Nephron (organoid): ENCODE measurements around the gene CLEC11A.
"Not testable (repeated sequence)": the region's sequence is repeated elsewhere in the genome, so short reads cannot be mapped to it uniquely, and the experiment has no call there.

Experiments used
- H3K27ac Mint-ChIP-seq, 3 experiments: 2 replicates each; pipeline ENCODE4 v1.8.0; 2020; ENCODE audit warnings: mixed read lengths in 3 of 3, mild to moderate bottlenecking in 2 of 3, moderate library complexity in 1 of 3
- H3K27me3 Mint-ChIP-seq: 2 replicates; pipeline ENCODE4 v1.8.0; 2021; ENCODE audit warnings: low read depth, mild to moderate bottlenecking, moderate library complexity, mixed read lengths
- H3K36me3 Mint-ChIP-seq: 2 replicates; pipeline ENCODE4 v1.8.0; 2020; ENCODE audit warnings: low read depth, mixed read lengths
- H3K4me1 Mint-ChIP-seq: 2 replicates; pipeline ENCODE4 v1.8.0; 2020; ENCODE audit warnings: mixed read lengths
- H3K4me3 Mint-ChIP-seq, 3 experiments: 2 replicates each; pipeline ENCODE4 v1.8.0; 2020; ENCODE audit warnings: mild to moderate bottlenecking in 3 of 3, mixed read lengths in 3 of 3, moderate library complexity in 2 of 3
- H3K9me3 Mint-ChIP-seq: 2 replicates; pipeline ENCODE4 v1.8.0; 2020; ENCODE audit warnings: mixed read lengths
- TF ChIP-seq, protein P1 (sequence below), 3 experiments: fragments of 200-600 bp; sonication (generic); IDR thresholded peaks; one replicate each; pipeline ENCODE4 v1.5.0; 2021; ENCODE audit warnings: antibody characterized with exemption in 3 of 3; ENCODE audit not compliant: unreplicated experiment in 3 of 3

The CLEC11A gene

DNA sequence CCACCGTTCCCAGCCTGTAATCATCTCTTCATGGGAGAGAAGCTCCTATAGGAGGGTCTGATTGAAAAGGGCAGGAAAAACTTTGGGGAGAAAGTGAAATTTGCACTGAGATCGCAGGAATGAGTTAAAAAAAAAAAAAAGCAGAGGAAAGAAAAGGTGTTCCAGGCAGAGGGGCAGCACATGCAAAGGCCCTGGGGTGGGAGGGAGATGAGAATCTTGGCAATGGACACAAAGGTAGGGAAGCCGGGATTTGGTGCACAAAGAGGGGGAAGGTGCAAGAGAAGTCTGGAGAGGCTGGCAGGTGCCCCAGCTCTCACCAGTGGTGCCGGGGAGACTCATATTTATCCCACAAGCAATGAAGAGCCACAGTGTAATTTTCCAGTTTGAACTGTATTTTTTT, 30.7 kb downstream of the CLEC11A start:
- Mint-ChIP-seq H3K4me3 (no peak overlapping the region), H3K27ac (no peak overlapping the region), H3K36me3 (no peaks in the 10 kb centered on the region), H3K9me3 (no peaks in the 10 kb centered on the region), H3K27me3 (peaks cover 33% of the 10 kb centered on the region), H3K4me1 (no peaks in the 10 kb centered on the region)
- TF ChIP-seq, protein P1, sequence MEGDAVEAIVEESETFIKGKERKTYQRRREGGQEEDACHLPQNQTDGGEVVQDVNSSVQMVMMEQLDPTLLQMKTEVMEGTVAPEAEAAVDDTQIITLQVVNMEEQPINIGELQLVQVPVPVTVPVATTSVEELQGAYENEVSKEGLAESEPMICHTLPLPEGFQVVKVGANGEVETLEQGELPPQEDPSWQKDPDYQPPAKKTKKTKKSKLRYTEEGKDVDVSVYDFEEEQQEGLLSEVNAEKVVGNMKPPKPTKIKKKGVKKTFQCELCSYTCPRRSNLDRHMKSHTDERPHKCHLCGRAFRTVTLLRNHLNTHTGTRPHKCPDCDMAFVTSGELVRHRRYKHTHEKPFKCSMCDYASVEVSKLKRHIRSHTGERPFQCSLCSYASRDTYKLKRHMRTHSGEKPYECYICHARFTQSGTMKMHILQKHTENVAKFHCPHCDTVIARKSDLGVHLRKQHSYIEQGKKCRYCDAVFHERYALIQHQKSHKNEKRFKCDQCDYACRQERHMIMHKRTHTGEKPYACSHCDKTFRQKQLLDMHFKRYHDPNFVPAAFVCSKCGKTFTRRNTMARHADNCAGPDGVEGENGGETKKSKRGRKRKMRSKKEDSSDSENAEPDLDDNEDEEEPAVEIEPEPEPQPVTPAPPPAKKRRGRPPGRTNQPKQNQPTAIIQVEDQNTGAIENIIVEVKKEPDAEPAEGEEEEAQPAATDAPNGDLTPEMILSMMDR (IDR thresholded peaks at IDR 0.05; ENCODE audit: unreplicated experiment in 3 of 3): no peak

DNA sequence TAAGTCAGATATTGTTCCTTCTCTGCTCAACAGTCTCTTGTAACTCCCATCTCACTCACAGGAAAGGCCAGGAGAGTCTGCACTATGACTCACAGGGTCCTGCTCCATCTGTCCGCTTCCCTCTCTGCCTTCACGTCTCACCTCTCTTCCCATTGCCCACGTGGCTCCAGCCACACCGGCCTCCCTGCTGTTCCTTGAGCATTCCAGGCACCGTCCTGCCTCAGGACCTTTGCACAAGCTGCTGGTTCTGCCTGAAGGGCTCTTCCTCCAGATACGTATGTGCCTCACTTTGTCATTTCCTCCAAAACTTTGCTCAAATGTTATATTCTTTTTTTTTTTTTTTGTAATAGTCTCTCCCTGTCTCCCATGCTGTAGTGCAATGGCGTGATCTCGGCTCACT, 33.1 kb downstream of the CLEC11A start:
- not testable (repeated sequence) for H3K4me3 Mint-ChIP-seq, H3K4me1 Mint-ChIP-seq, H3K36me3 Mint-ChIP-seq, H3K27ac Mint-ChIP-seq, H3K9me3 Mint-ChIP-seq
- H3K27me3 Mint-ChIP-seq: peaks cover 40% of the 10 kb centered on the region

DNA sequence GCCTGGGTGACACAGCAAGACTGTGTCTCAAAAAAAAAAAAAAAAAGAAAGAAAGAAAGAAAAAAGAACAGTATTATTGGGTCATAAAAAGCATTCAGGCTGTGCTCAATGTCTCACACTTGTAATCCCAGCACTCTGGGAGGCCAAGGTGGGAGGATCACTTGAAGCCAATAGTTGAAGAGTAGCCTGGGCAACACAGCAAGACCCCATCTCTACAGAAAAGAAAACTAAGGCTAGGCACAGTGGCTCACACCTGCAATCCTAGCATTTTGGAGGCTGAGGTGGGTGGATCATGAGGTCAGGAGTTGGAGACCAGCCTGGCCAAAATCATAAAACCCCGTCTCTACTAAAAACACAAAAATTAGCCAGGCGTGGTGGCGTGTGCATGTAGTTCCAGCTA, 34.5 kb downstream of the CLEC11A start:
- H3K36me3 Mint-ChIP-seq, H3K9me3 Mint-ChIP-seq, H3K4me1 Mint-ChIP-seq, H3K27ac Mint-ChIP-seq, H3K4me3 Mint-ChIP-seq: not testable (repeated sequence)
- H3K27me3 Mint-ChIP-seq: peaks cover 40% of the 10 kb centered on the region

DNA sequence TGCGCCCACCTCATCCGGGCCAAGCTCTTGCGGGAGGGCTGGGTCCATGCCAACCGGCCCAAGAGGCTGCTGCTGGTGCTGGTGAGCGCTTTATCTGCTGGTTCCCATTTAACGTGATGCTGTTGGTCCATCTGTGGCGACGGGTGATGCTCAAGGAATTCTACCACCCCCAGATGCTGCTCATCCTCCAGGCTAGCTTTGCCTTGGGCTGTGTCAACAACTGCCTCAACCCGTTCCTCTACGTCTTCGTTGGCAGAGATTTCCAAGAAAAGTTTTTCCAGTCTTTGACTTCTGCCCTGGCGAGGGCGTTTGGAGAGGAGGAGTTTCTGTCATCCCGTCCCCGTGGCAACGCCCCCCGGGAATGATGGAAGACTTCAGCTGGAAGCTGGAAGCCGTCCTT, 35.9 kb downstream of the CLEC11A start:
- peaks cover 30% of the 10 kb centered on the region for H3K27me3 Mint-ChIP-seq
- not testable (repeated sequence) for H3K36me3 Mint-ChIP-seq, H3K9me3 Mint-ChIP-seq, H3K27ac Mint-ChIP-seq, H3K4me3 Mint-ChIP-seq, H3K4me1 Mint-ChIP-seq

DNA sequence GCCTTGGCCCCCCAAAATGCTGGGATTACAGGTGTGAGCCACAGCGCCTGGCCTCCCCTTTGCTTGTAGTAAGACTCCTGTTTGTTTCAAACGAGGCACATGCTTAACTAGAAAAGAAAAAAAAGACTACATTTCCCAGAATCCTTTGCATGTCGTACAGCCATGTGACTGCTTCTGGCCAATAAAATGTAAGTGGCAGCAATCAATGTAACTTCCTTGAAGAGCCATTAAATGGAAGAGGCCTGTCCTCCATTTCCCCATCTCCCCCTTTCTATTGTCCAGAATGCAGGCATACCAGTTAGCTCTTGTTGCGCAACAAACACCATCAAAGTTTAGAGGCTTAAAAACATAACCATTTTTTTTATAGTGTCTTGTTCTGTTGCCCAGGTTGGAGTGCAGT, 36.7 kb downstream of the CLEC11A start:
- H3K27me3 Mint-ChIP-seq: peaks cover 29% of the 10 kb centered on the region

DNA sequence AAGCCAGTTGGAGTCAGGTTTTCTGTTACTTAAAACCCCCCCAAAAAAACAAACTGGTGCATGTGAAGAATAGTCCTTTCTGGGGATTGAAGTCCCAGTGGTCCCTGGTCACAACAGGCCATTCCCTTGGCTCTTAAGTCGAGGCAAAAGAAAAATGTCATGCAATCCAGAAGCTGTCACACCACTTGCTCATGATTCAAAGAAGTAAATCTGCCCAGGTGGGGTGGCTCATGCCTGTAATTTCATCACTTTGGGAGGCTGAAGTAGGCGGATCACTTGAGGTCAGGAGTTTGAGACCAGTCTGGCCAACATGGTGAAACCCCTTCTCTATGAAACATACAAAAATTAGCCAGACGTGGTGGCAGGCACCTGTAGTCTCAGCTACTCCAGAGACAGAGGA, 38.3 kb downstream of the CLEC11A start:
- H3K4me3 Mint-ChIP-seq, H3K27ac Mint-ChIP-seq, H3K36me3 Mint-ChIP-seq, H3K4me1 Mint-ChIP-seq, H3K9me3 Mint-ChIP-seq: not testable (repeated sequence)
- H3K27me3 Mint-ChIP-seq: peaks cover 21% of the 10 kb centered on the region

More for the DNA sequence above, 36.7 kb downstream of the CLEC11A start:
- no peaks in the 10 kb centered on the region for H3K36me3 Mint-ChIP-seq
- H3K4me3 Mint-ChIP-seq: no peak overlapping the region
- no peaks in the 10 kb centered on the region for H3K9me3 Mint-ChIP-seq
- no peaks in the 10 kb centered on the region for H3K4me1 Mint-ChIP-seq
- H3K27ac Mint-ChIP-seq: no peak overlapping the region
- TF ChIP-seq, protein P1 (IDR thresholded peaks at IDR 0.05; ENCODE audit: unreplicated experiment in 3 of 3): no peak

DNA sequence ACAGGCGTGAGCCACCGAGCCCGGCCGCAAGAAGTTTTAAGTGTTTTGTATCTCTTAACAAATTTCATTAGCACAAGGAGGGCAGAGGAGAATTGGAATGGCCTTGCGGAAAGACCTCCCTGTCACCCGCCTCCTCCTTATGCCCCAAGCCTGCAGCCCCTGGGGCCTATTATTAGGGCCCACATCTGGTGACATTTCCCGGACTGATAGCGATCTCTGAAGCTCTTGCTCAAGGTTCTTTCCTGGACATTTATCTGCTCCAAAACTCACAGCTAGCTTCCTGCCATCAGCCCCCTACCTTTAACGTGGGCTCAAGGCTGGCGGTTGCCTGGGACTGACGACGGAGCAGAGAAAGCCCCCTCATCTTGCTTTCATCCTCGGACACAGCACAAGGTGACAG, 40.4 kb downstream of the CLEC11A start:
- H3K4me1 Mint-ChIP-seq, H3K27ac Mint-ChIP-seq, H3K36me3 Mint-ChIP-seq, H3K9me3 Mint-ChIP-seq, H3K4me3 Mint-ChIP-seq: not testable (repeated sequence)
- peaks cover 25% of the 10 kb centered on the region for H3K27me3 Mint-ChIP-seq

DNA sequence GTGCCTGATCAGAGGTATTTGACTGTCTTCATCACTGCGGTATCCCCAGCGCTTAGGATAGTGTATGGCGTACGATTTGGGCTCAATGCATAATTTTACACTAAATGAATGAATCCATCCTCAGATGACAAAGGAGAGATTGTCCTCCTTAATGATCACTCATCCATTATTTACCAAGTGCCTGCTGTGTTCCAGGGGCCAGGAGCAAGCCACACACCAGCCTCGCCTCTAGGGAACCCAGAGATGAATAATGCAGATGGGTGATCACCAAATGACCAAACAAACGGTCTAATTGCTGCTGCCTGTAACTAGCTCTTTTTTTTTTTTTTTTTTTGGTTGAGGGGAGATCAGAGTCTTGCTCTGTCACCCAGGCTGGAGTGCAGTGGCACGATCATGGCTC, 41.2 kb downstream of the CLEC11A start:
- Mint-ChIP-seq H3K27me3 (peaks cover 23% of the 10 kb centered on the region), H3K27ac (no peak overlapping the region), H3K4me3 (no peak overlapping the region), H3K4me1 (no peaks in the 10 kb centered on the region), H3K9me3 (no peaks in the 10 kb centered on the region), H3K36me3 (no peaks in the 10 kb centered on the region)
- TF ChIP-seq, protein P1 (IDR thresholded peaks at IDR 0.05; ENCODE audit: unreplicated experiment in 3 of 3): no peak

DNA sequence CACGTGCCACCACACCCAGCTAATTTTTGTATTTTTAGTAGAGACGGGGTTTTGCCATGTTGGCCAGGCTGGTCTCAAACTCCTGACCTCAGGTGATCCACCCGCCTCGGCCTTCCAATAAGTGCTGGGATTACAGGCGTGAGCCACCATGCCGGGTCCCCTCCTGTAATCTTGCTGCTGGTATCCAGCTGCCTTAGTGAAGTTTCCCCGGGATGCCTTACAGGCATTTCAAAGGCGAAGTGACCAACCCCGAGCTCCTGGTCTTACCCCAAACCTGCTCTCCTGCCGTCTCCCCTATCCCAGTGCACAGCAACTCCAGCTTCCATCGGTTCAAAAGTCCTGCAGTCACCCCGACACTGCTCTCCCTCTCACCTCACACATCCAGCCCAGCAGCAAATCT, 43.6 kb downstream of the CLEC11A start:
- H3K9me3 Mint-ChIP-seq, H3K36me3 Mint-ChIP-seq, H3K4me1 Mint-ChIP-seq, H3K27ac Mint-ChIP-seq, H3K4me3 Mint-ChIP-seq: not testable (repeated sequence)
- H3K27me3 Mint-ChIP-seq: peaks cover 23% of the 10 kb centered on the region

DNA sequence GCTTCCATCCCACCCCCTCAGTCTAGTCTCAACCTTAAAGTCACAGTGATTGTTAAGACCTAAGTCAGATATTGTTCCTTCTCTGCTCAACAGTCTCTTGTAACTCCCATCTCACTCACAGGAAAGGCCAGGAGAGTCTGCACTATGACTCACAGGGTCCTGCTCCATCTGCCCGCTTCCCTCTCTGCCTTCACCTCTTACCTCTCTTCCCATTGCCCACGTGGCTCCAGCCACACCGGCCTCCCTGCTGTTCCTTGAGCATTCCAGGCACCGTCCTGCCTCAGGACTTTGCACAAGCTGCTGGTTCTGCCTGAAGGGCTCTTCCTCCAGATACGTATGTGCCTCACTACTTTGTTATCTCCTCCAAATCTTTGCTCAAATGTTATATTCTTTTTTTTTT, 44.1 kb downstream of the CLEC11A start:
- H3K36me3 Mint-ChIP-seq, H3K4me1 Mint-ChIP-seq, H3K9me3 Mint-ChIP-seq, H3K4me3 Mint-ChIP-seq, H3K27ac Mint-ChIP-seq: not testable (repeated sequence)
- H3K27me3 Mint-ChIP-seq: peaks cover 23% of the 10 kb centered on the region
